CD4-positive, alpha-beta memory T cell (primary cell): Measurements from ENCODE around the gene CHST13. TPM values are rescaled to one million over a fixed set of nuclear protein-coding genes. Genes with fewer than 3 reads are reported as not detected.

Source experiments
- CTCF ChIA-PET: fragments of 350-600 bp; sonication (Branson Sonifier 250); formaldehyde crosslinking; loops from one replicate; lab custom pipeline; 2021; ENCODE audit warnings: inconsistent platforms; ENCODE audit not compliant: partially characterized antibody; lab: Charles Lee
- POLR2A ChIA-PET: fragments of 350-600 bp; sonication (Branson Sonifier 250); formaldehyde crosslinking; loops from one replicate; lab custom pipeline; 2021; ENCODE audit not compliant: partially characterized antibody; lab: Charles Lee
- DNase-seq, 5 donors: peaks; one replicate each; pipeline versions ENCODE4 v3.0.0 to v3.0.0-alpha.2; 2020 to 2022; ENCODE audit warnings: mixed read lengths in 1 of 5
- H3K27ac ChIP-seq: one replicate; pipeline ENCODE4 v1.7.0; 2013; ENCODE audit warnings: low read depth, low read length
- H3K27me3 ChIP-seq: 2 replicates; pipeline ENCODE4 v1.7.0; 2013; ENCODE audit warnings: mild to moderate bottlenecking, low read length, moderate library complexity; ENCODE audit not compliant: insufficient read depth
- H3K36me3 ChIP-seq: 2 replicates; pipeline ENCODE4 v1.7.0; 2013; ENCODE audit warnings: mild to moderate bottlenecking, low read length, moderate library complexity; ENCODE audit not compliant: insufficient read depth
- H3K4me1 ChIP-seq: 2 replicates; pipeline ENCODE4 v1.7.0; 2013; ENCODE audit warnings: mild to moderate bottlenecking, low read length, moderate library complexity; ENCODE audit not compliant: insufficient read depth
- H3K4me3 ChIP-seq, 2 donors: one replicate each; pipeline ENCODE4 v1.7.0; 2013; ENCODE audit warnings: low read length in 2 of 2, mild to moderate bottlenecking in 1 of 2
- H3K9me3 ChIP-seq, 2 donors: one replicate each; pipeline ENCODE4 v1.7.0; 2013; ENCODE audit warnings: low read length in 2 of 2, control low read depth in 1 of 2; ENCODE audit not compliant: control insufficient read depth in 1 of 2
- H3K27ac Mint-ChIP-seq, 7 donors: one replicate each; pipeline ENCODE4 v1.8.0; 2020 to 2021; ENCODE audit warnings: mixed read lengths in 7 of 7, mild to moderate bottlenecking in 6 of 7, inconsistent platforms in 3 of 7, moderate library complexity in 3 of 7
- H3K27me3 Mint-ChIP-seq, 2 donors: one replicate each; pipeline ENCODE4 v1.8.0; 2020 to 2021; ENCODE audit warnings: mixed read lengths in 2 of 2
- H3K36me3 Mint-ChIP-seq, 2 donors: one replicate each; pipeline ENCODE4 v1.8.0; 2020 to 2021; ENCODE audit warnings: mixed read lengths in 2 of 2, inconsistent platforms in 1 of 2, mild to moderate bottlenecking in 1 of 2
- H3K4me1 Mint-ChIP-seq, 4 donors: one replicate each; pipeline ENCODE4 v1.8.0; 2020 to 2021; ENCODE audit warnings: mixed read lengths in 4 of 4, mild to moderate bottlenecking in 1 of 4
- H3K4me3 Mint-ChIP-seq, 8 donors: one replicate each; pipeline ENCODE4 v1.8.0; 2020 to 2021; ENCODE audit warnings: mixed read lengths in 8 of 8, mild to moderate bottlenecking in 7 of 8, moderate library complexity in 6 of 8, inconsistent platforms in 3 of 8
- H3K9me3 Mint-ChIP-seq, 8 donors: one replicate each; pipeline ENCODE4 v1.8.0; 2020 to 2021; ENCODE audit warnings: mixed read lengths in 8 of 8, mild to moderate bottlenecking in 5 of 8, inconsistent platforms in 3 of 8, moderate library complexity in 1 of 8
- intact Hi-C: fragments of 100-400 bp; cut with micrococcal nuclease; formaldehyde crosslinking; loops from one replicate; pipeline ENCODE4 v1.15.1; 2023
- polyA plus RNA-seq, 2 donors: library from polyadenylated mRNA; unstranded; fragments of 300-500 nt; fragmentation: Illumina TruSeq; gene quantifications; one replicate each; pipeline ENCODE4 v1.2.3, GENCODE V29; 2021
- total RNA-seq, 2 experiments: library from RNA; stranded (reverse); gene quantifications; one replicate each; pipeline ENCODE4 v1.2.3, GENCODE V29; 2021

CHST13 gene
- total and polyA plus RNA-seq, 4 experiments from 2014 or later: 0.23 to 0.42 TPM; not detected in 2

DNA sequence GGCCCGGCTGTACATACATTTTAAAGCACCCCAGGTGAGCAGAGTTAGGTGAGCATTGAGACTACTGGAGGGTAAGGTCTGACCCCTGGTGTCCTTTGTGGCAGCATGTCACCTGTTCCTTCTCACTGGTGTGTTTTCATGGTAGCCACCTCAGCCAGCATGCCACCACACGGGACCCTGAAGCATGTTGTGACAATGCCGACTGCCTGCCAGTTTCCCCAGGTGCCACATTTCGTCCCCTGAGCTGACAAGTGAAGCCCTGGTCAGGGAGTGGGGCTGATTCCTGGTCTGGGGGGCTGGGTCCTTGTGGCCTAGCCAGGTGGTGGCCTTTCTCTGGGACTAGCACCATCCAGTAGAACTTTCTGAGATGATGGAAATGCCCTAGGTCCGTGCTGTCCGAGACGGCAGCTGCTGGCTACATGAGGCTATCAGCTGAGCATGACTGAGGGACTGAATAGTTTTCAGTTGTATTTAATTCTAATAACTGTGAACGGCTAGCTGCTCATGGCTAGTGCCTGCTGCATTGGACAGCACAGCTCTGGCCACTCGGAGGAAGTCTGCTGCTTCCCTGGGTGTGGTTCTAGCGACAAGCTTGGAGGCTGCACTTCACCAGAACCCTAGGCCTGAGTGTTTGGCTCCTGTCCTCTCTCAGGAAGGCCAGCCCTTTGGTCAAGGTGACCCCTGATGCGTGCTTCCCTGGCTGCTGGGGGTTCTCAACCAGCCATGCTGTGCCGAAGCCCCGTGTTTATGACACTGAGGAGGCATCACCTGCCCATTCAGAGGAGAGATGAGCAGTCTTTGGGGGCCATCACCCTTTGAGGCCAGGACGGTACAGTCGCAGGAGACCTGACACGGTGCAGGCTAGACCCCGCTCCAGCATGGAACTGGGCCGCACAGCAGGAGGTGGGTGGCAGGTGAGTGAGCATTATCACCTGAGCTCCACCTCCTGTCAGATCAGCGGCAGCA is 30.9 kb downstream of the CHST13 start:
- no peaks in the 10 kb centered on the region for H3K36me3 ChIP-seq
- Mint-ChIP-seq H3K4me3 (no peak overlapping the region), H3K9me3 (no peaks in the 10 kb centered on the region), H3K36me3 (no peaks in the 10 kb centered on the region), H3K27ac (no peak overlapping the region), H3K27me3 (peaks cover 0 to 2% of the 10 kb centered on the region in 2 donors), H3K4me1 (no peaks in the 10 kb centered on the region)
- ChIA-PET CTCF (interaction anchor here (1.5 kb wide), 1 partner anchor 33 kb away, joined by 6 read pairs; no protein-coding TSS in a partner anchor), POLR2A (no interaction called here)
- H3K27ac ChIP-seq: no peak overlapping the region
- no peaks in the 10 kb centered on the region for H3K9me3 ChIP-seq
- H3K27me3 ChIP-seq: no peaks in the 10 kb centered on the region
- no peaks in the 10 kb centered on the region for H3K4me1 ChIP-seq
- DNase-seq: no peak
- H3K4me3 ChIP-seq: no peak overlapping the region
- intact Hi-C loops: no loop called here

DNA sequence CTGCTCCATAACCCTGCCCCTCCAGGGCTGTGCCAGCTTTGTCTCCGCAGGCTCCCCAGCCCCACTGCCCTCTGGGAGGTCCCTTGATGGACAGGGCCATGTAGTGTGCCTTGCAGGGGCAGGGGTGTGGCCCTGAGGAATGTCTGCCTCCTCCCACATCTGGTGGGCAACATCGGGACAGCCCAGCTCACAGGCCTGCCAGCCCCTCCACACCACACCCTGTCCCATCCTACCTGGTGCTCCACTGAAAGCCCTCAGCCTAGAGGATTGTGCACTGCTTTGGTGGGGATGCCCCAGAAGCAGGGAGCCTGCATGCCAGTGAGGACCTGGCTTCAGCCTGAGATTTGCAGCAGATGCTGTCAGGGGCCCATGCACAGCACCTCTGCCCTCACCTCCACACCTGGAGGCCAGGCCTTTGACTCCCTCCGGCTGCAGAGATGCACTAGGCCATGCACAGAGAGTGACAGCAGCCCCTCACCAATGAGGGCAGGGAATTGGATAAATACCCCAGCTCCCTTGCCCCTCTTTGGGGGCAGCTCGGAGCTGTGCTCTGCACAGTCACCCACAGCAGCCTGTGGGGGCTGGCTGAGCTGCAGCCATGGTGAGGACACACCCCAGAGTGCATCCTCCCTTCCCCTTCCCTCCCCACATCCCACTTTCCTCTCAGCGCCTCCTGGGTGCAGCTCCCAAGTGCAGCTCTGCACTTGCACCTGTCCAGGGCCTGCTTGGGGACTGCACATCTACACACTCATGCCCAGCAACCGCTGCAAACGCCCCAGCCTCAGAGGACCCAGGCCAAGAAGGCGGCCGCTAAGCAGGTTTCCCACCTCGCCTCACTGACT is 32.1 kb downstream of the CHST13 start:
- H3K27ac ChIP-seq: no peak overlapping the region
- Mint-ChIP-seq H3K9me3 (no peaks in the 10 kb centered on the region), H3K4me1 (no peaks in the 10 kb centered on the region), H3K4me3 (no peak overlapping the region), H3K36me3 (no peaks in the 10 kb centered on the region), H3K27me3 (peaks cover 0 to under 1% of the 10 kb centered on the region in 2 donors), H3K27ac (no peak overlapping the region)
- no peaks in the 10 kb centered on the region for H3K9me3 ChIP-seq
- intact Hi-C loops: no loop called here
- H3K4me3 ChIP-seq: no peak overlapping the region
- no peaks in the 10 kb centered on the region for H3K27me3 ChIP-seq
- CTCF ChIA-PET: interaction anchor here (1.5 kb wide), 1 partner anchor 34 kb away, joined by 6 read pairs; no protein-coding TSS in a partner anchor
- POLR2A ChIA-PET: no interaction called here
- no peaks in the 10 kb centered on the region for H3K4me1 ChIP-seq
- no peaks in the 10 kb centered on the region for H3K36me3 ChIP-seq
- no peak for DNase-seq

DNA sequence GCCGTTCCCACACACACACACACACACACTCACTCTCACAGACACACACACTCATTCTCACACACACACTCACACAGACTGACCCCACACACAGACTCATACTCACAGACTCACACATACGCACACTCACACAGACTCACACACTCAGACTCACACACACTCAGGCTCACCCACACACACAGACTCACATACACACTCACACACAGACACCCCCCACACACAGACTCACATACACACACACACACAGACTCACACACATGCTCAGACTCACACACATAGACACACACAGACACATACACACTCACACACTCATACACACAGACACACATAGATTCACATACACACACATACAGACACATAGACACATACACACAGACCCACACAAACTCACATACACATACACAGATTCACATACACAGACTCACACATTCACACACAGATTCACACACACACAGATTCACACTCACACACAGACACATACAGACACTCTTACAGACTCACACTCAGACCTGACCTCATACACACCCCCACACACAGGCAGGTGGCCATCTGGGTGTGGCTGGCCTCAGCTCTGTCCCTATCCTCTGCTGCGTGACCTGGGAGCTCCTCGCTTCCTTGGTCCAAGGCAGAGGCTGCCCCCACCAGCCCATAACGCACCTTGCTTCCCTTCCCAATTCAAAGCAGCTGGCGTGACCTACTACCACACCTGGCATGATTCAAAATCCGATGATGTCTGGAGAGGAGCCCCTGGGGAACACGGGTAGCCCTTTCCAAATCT is 32.9 kb downstream of the CHST13 start:
- H3K4me1 Mint-ChIP-seq: no peaks in the 10 kb centered on the region
- peaks cover 0 to 4% (median 3%) of the 10 kb centered on the region in 8 donors for H3K9me3 Mint-ChIP-seq
- H3K27me3 Mint-ChIP-seq: peaks cover under 1 to 2% of the 10 kb centered on the region in 2 donors
- H3K4me1 ChIP-seq: no peaks in the 10 kb centered on the region
- DNase-seq: no peak
- H3K36me3 Mint-ChIP-seq: no peaks in the 10 kb centered on the region
- intact Hi-C loops: no loop called here
- no peak overlapping the region for H3K4me3 ChIP-seq
- H3K27ac ChIP-seq: no peak overlapping the region
- no peaks in the 10 kb centered on the region for H3K9me3 ChIP-seq
- no peak overlapping the region for H3K27ac Mint-ChIP-seq
- no peaks in the 10 kb centered on the region for H3K27me3 ChIP-seq
- H3K4me3 Mint-ChIP-seq: no peak overlapping the region
- no peaks in the 10 kb centered on the region for H3K36me3 ChIP-seq
- CTCF ChIA-PET: no interaction called here
- POLR2A ChIA-PET: no interaction called here

DNA sequence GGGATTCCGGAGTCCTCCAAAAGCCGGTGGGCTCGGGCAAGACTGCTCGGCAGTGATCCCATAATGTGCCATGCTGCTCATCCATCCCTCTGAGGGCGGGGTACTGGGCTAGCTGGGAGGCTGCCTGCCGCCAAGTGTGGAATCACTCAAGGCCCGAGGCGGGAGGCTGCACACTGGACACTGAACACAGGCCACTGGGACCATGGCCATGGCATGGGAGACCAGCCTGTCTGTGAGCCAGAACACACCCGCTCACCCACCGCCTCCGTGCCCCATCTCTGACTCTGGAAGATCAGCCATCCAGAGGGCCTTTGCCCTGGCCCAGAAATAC is 33.4 kb downstream of the CHST13 start:
- Histone ChIP-seq H3K4me3 (no peak overlapping the region), H3K27me3 (no peaks in the 10 kb centered on the region), H3K4me1 (no peaks in the 10 kb centered on the region), H3K36me3 (no peaks in the 10 kb centered on the region), H3K27ac (no peak overlapping the region), H3K9me3 (no peaks in the 10 kb centered on the region)
- no peak for DNase-seq
- ChIA-PET POLR2A (no interaction called here), CTCF (no interaction called here)
- H3K27ac Mint-ChIP-seq: no peak overlapping the region
- H3K9me3 Mint-ChIP-seq: peaks cover 0 to 9% (median 5%) of the 10 kb centered on the region in 8 donors
- peaks cover 2 to 4% of the 10 kb centered on the region in 2 donors for H3K27me3 Mint-ChIP-seq
- H3K4me3 Mint-ChIP-seq: no peak overlapping the region
- intact Hi-C loops: no loop called here
- no peaks in the 10 kb centered on the region for H3K4me1 Mint-ChIP-seq
- no peaks in the 10 kb centered on the region for H3K36me3 Mint-ChIP-seq

DNA sequence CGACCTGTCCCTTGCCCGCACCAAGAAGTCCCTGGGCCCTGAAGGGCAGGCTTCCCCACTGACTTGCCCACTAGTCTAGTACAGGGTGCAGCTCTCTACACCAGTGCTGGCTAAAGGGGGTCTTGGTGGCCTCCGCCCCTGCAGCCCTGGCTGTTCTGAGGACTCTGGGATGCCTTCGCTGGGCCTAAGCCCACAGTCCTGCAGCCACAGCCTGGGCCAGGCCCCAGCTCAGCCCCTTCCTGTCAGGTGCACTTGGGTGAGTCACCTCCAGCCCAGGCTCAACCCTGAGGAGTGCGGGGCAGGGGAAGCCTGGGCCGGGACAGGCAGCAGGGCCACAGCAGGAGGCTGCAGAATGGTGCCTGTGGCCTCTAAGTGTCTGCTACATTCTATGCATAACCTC is 33.8 kb downstream of the CHST13 start:
- Histone ChIP-seq H3K27ac (no peak overlapping the region), H3K4me1 (no peaks in the 10 kb centered on the region), H3K36me3 (no peaks in the 10 kb centered on the region), H3K9me3 (no peaks in the 10 kb centered on the region), H3K27me3 (no peaks in the 10 kb centered on the region), H3K4me3 (no peak overlapping the region)
- Mint-ChIP-seq H3K27ac (no peak overlapping the region), H3K36me3 (no peaks in the 10 kb centered on the region), H3K4me1 (no peaks in the 10 kb centered on the region), H3K9me3 (peaks cover 0 to 13% (median 7%) of the 10 kb centered on the region in 8 donors), H3K4me3 (no peak overlapping the region), H3K27me3 (peaks cover 2 to 4% of the 10 kb centered on the region in 2 donors)
- ChIA-PET CTCF (no interaction called here), POLR2A (no interaction called here)
- intact Hi-C loops: no loop called here
- DNase-seq: no peak

DNA sequence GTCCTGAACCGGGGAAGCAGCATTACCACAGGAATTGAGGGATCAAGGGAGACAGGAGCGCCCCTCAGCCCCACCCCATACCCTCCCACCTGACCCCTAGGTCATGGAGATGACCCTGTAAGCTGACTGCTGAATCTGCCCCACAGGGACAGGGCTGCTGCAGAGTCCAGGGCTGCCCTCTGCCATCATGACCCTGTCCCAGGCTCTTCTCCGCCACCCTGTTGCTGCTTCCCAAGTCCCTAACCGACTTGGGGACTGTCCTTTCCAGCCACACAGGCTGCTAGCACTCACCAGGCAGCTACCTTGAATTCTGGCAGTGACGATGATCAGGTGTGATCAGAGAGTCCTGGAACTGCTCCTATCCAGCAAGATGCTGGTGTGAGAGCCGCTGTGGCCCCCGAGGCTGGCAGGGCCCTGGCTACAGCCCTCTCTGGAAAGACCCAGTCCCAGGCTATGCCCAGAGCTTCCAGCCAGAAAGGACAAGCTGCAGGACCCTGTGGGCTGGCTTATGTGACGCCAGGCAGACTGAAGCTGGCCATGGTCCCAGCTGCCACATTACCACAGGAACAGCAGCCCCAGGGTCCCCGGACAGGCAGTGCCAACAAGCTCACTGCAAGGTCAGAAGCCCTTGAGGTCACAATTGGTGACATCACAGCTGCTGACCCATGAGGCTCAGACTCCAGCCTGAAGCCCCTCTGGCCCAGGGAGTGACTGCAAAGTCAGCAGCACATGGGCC is 34.5 kb downstream of the CHST13 start, which contains the start of gene C3orf22:
Gene C3orf22 (minus strand): TSS at position 597 of the 736 bp plus-strand sequence. CDS start 5,542 bp downstream, outside the sequence.
- Histone ChIP-seq H3K36me3 (no peaks in the 10 kb centered on the region), H3K4me3 (no peak within 1 kb of the TSS), H3K27ac (no peak within 1 kb of the TSS), H3K27me3 (no peaks in the 10 kb centered on the region), H3K9me3 (no peaks in the 10 kb centered on the region), H3K4me1 (no peaks in the 10 kb centered on the region)
- no peaks in the 10 kb centered on the region for H3K36me3 Mint-ChIP-seq
- no peak within 1 kb of the TSS for H3K27ac Mint-ChIP-seq
- no peaks in the 10 kb centered on the region for H3K4me1 Mint-ChIP-seq
- peaks cover 2 to 7% of the 10 kb centered on the region in 2 donors for H3K27me3 Mint-ChIP-seq
- peaks cover 2 to 19% (median 9%) of the 10 kb centered on the region in 8 donors for H3K9me3 Mint-ChIP-seq
- H3K4me3 Mint-ChIP-seq: no peak within 1 kb of the TSS
- intact Hi-C loops: no loop called here
- no peak for DNase-seq
- ChIA-PET CTCF (no interaction called here), POLR2A (no interaction called here)
